Measurements from ENCODE around the gene CAPNS2.

DNA sequence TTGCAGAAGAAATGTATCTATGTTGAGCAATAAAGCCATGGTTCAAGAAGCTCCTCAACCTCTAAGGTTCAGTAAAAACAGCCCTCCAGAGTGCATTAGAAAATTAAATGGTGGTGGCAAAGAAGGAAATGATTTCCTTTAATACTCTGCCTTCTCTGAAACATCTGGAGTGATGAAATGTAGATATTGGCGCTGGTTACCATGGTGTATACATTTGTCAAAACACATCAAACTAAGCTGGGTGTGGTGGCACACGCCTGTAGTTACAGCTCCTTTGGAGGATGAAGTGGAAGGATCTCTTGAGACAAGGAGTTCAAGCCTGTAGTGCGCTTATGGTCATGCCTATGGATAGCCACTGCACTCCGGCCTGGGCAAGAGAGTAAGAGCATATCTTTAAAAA lies 6.0 kb downstream of the CAPNS2 start:
- TF ChIP-seq ZNF274 (IDR thresholded peaks at IDR 0.05; ENCODE audit: low read depth, low read length) (no peak), YY1 (IDR thresholded peaks at IDR 0.05; ENCODE audit: insufficient read depth, insufficient read length) (no peak)

All from NT2/D1 (cell line).